HepG2 (cell line): ENCODE measurements around the gene GNG3. TPM values are rescaled to one million over a fixed set of nuclear protein-coding genes. Genes with fewer than 3 reads are reported as not detected.
A peak's percentile ranks its signal among the peaks of the same experiment; 100 is the strongest.

Experiments
- CAMTA2 ChIP-seq: sonication (generic); formaldehyde crosslinking; IDR thresholded peaks from 2 replicates; pipeline ENCODE4 v1.4.0; 2020; ENCODE audit warnings: mild to moderate bottlenecking, missing genetic modification reagents, borderline replicate concordance
- CENPT ChIP-seq: sonication (generic); formaldehyde crosslinking; IDR thresholded peaks from 2 replicates; pipeline ENCODE4 v1.8.0; 2022; ENCODE audit warnings: low read depth, mild to moderate bottlenecking, moderate library complexity, missing genetic modification reagents
- ESRRA ChIP-seq: sonication (generic); formaldehyde crosslinking; IDR thresholded peaks from 2 replicates; pipeline ENCODE4 v1.5.1; 2020; ENCODE audit warnings: mild to moderate bottlenecking, low read depth, missing genetic modification reagents
- KLF15 ChIP-seq: sonication (generic); formaldehyde crosslinking; IDR thresholded peaks from 2 replicates; pipeline ENCODE4 v1.8.1; 2023; ENCODE audit warnings: borderline replicate concordance, mild to moderate bottlenecking, inconsistent platforms, missing genetic modification reagents, mixed read lengths
- NR1H2 ChIP-seq: sonication (generic); formaldehyde crosslinking; IDR thresholded peaks from 2 replicates; pipeline ENCODE4 v1.8.1; 2022; ENCODE audit warnings: low read depth, missing genetic modification reagents, borderline replicate concordance
- ZBTB7B ChIP-seq: sonication (generic); formaldehyde crosslinking; IDR thresholded peaks from 2 replicates; pipeline ENCODE4 v1.4.0; 2020; ENCODE audit warnings: missing genetic modification reagents
- ZFP1 ChIP-seq: IDR thresholded peaks from 2 replicates; pipeline ENCODE4 v1.6.1; 2016
- ZNF260 ChIP-seq: sonication (generic); formaldehyde crosslinking; IDR thresholded peaks from 2 replicates; pipeline ENCODE4 v1.4.0; 2020; ENCODE audit warnings: missing genetic modification reagents, low read depth, mild to moderate bottlenecking, borderline replicate concordance
- ZNF558 ChIP-seq: sonication (generic); formaldehyde crosslinking; IDR thresholded peaks from 2 replicates; pipeline ENCODE4 v1.9.0; 2022; ENCODE audit warnings: mild to moderate bottlenecking, missing genetic modification reagents, borderline replicate concordance
- polyA plus RNA-seq, 8 experiments: library from polyadenylated mRNA; depleted of rRNA in 3 of 8; stranded (reverse) in 7 of 8; unstranded in 1 of 8; fragments of >200 nt; fragmentation: Illumina TruSeq in 4 of 8; extraction: Trizol in 4 of 8; gene quantifications; 2 replicates each; pipeline versions ENCODE4 v1.2.1 to v1.2.3, GENCODE V29; 2011 to 2016; ENCODE audit warnings: low read depth in 4 of 8, missing spikeins in 1 of 8, mixed read lengths in 1 of 8; ENCODE audit not compliant: insufficient read depth in 1 of 8
- total RNA-seq, 5 experiments: library from RNA; depleted of rRNA; stranded (reverse); fragments of >200 nt; fragmentation: Illumina TruSeq; extraction: Trizol; gene quantifications; 2 replicates each; pipeline ENCODE4 v1.2.3, GENCODE V29; 2016; ENCODE audit warnings: low read depth in 1 of 5
- TF ChIP-seq, protein P1 (sequence below): sonication (generic); formaldehyde crosslinking; IDR thresholded peaks from 2 replicates; pipeline ENCODE4 v1.4.0; 2020; ENCODE audit warnings: missing genetic modification reagents, borderline replicate concordance
- TF ChIP-seq, protein P2 (sequence below): sonication (generic); formaldehyde crosslinking; IDR thresholded peaks from 2 replicates; pipeline ENCODE4 v1.4.0; 2020; ENCODE audit warnings: mild to moderate bottlenecking, missing genetic modification reagents
- TF ChIP-seq, protein P3 (sequence below): sonication (generic); formaldehyde crosslinking; IDR thresholded peaks from 2 replicates; pipeline ENCODE4 v1.4.0; 2020; ENCODE audit warnings: missing genetic modification reagents, mild to moderate bottlenecking, borderline replicate concordance

The GNG3 gene
- total and polyA plus RNA-seq, 2 of the 13 experiments (the other 11 are each of a cell fraction or from before 2014, with no cell fraction given): not detected

DNA sequence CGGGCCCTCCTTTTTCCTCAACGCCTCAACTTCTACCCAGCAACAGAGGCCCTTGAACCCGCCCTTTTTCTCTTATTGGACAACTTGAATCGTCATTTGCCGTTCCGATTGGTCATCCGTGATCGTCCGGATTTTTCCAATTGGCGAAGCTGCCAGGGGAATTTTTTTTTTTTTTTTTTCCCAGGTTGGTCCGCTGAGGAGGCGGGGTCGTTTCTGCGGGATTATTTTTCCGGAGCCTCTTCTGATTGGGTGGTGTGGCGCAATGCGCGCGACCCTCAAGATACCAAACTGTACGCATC is 20.3 kb downstream of the GNG3 start (continued):
- TF ChIP-seq, protein P1, sequence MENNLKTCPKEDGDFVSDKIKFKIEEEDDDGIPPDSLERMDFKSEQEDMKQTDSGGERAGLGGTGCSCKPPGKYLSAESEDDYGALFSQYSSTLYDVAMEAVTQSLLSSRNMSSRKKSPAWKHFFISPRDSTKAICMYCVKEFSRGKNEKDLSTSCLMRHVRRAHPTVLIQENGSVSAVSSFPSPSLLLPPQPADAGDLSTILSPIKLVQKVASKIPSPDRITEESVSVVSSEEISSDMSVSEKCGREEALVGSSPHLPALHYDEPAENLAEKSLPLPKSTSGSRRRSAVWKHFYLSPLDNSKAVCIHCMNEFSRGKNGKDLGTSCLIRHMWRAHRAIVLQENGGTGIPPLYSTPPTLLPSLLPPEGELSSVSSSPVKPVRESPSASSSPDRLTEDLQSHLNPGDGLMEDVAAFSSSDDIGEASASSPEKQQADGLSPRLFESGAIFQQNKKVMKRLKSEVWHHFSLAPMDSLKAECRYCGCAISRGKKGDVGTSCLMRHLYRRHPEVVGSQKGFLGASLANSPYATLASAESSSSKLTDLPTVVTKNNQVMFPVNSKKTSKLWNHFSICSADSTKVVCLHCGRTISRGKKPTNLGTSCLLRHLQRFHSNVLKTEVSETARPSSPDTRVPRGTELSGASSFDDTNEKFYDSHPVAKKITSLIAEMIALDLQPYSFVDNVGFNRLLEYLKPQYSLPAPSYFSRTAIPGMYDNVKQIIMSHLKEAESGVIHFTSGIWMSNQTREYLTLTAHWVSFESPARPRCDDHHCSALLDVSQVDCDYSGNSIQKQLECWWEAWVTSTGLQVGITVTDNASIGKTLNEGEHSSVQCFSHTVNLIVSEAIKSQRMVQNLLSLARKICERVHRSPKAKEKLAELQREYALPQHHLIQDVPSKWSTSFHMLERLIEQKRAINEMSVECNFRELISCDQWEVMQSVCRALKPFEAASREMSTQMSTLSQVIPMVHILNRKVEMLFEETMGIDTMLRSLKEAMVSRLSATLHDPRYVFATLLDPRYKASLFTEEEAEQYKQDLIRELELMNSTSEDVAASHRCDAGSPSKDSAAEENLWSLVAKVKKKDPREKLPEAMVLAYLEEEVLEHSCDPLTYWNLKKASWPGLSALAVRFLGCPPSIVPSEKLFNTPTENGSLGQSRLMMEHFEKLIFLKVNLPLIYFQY: no peak
- TF ChIP-seq NR1H2 (CRISPR knock-in tag) (no peak), ZBTB7B (0 out of 2 replicates have a peak, but pooled peaks have one; percentile 4), ZFP1 (no peak), ZNF260 (CRISPR knock-in tag) (no peak), KLF15 (CRISPR knock-in tag) (no peak), CENPT (CRISPR knock-in tag) (no peak), ESRRA (no peak), CAMTA2 (CRISPR knock-in tag) (no peak), ZNF558 (no peak)
- TF ChIP-seq, protein P2, sequence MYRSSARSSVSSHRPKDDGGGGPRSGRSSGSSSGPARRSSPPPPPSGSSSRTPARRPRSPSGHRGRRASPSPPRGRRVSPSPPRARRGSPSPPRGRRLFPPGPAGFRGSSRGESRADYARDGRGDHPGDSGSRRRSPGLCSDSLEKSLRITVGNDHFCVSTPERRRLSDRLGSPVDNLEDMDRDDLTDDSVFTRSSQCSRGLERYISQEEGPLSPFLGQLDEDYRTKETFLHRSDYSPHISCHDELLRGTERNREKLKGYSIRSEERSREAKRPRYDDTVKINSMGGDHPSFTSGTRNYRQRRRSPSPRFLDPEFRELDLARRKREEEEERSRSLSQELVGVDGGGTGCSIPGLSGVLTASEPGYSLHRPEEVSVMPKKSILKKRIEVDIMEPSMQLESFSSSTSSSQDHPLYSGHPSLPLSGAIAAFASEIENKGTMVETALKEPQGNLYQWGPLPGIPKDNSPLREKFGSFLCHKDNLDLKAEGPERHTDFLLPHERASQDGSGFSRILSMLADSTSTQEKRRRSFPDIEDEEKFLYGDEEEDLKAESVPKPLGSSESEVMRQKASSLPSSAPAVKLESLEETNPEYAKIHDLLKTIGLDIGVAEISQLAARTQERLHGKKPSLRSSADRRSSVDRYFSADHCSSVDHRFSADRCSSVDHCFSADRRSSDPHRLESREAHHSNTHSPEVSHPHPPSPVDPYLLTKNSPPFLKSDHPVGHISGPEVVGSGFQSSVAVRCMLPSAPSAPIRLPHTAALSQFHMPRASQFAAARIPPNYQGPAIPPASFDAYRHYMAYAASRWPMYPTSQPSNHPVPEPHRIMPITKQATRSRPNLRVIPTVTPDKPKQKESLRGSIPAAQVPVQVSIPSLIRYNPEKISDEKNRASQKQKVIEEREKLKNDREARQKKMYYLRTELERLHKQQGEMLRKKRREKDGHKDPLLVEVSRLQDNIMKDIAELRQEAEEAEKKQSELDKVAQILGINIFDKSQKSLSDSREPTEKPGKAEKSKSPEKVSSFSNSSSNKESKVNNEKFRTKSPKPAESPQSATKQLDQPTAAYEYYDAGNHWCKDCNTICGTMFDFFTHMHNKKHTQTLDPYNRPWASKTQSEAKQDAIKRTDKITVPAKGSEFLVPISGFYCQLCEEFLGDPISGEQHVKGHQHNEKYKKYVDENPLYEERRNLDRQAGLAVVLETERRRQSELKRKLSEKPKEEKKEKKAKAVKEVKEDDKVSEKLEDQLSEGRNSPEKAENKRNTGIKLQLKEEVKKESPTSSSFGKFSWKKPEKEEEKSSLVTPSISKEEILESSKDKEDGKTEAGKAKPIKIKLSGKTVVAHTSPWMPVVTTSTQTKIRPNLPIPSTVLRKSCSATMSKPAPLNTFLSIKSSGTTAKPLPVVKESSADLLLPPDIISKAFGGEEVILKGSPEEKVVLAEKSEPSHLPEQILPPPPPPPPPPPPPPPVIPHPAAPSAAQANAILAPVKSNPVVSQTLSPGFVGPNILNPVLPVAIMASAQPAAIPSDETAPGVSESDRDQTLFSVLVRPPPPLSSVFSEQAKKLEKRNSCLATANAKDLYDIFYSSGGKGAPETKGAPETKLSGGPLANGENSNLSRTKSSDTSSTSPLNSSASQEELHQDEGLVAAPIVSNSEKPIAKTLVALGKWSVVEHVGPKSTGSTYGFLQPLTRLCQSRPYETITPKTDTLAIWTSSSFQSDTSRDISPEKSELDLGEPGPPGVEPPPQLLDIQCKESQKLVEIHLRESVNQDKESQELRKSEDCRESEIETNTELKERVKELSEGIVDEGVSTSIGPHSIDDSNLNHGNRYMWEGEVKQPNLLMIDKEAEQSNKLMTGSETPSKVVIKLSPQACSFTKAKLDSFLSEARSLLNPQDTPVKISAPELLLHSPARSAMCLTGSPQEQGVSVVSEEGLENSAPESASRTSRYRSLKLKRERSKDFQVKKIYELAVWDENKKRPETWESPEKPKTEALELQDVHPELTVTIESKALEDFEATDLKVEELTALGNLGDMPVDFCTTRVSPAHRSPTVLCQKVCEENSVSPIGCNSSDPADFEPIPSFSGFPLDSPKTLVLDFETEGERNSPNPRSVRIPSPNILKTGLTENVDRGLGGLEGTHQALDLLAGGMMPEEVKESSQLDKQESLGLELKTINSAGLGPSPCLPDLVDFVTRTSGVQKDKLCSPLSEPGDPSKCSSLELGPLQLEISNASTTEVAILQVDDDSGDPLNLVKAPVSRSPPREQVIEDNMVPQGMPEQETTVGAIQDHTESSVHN (CRISPR knock-in tag): no peak
- TF ChIP-seq, protein P3, sequence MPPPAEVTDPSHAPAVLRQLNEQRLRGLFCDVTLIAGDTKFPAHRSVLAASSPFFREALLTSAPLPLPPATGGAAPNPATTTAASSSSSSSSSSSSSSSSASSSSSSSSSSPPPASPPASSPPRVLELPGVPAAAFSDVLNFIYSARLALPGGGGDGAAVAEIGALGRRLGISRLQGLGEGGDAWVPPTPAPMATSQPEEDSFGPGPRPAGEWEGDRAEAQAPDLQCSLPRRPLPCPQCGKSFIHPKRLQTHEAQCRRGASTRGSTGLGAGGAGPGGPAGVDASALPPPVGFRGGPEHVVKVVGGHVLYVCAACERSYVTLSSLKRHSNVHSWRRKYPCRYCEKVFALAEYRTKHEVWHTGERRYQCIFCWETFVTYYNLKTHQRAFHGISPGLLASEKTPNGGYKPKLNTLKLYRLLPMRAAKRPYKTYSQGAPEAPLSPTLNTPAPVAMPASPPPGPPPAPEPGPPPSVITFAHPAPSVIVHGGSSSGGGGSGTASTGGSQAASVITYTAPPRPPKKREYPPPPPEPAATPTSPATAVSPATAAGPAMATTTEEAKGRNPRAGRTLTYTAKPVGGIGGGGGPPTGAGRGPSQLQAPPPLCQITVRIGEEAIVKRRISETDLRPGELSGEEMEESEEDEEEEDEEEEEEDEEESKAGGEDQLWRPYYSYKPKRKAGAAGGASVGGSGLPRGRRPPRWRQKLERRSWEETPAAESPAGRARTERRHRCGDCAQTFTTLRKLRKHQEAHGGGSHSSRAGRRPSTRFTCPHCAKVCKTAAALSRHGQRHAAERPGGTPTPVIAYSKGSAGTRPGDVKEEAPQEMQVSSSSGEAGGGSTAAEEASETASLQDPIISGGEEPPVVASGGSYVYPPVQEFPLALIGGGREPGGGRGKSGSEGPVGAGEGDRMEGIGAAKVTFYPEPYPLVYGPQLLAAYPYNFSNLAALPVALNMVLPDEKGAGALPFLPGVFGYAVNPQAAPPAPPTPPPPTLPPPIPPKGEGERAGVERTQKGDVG (CRISPR knock-in tag): no peak
